ENCODE data around the gene IFIT3. TPM values are rescaled to one million over a fixed set of nuclear protein-coding genes. Genes with fewer than 3 reads are reported as not detected.

The IFIT3 gene
- total RNA-seq, 1 donor from 2014 or later: not detected

DNA sequence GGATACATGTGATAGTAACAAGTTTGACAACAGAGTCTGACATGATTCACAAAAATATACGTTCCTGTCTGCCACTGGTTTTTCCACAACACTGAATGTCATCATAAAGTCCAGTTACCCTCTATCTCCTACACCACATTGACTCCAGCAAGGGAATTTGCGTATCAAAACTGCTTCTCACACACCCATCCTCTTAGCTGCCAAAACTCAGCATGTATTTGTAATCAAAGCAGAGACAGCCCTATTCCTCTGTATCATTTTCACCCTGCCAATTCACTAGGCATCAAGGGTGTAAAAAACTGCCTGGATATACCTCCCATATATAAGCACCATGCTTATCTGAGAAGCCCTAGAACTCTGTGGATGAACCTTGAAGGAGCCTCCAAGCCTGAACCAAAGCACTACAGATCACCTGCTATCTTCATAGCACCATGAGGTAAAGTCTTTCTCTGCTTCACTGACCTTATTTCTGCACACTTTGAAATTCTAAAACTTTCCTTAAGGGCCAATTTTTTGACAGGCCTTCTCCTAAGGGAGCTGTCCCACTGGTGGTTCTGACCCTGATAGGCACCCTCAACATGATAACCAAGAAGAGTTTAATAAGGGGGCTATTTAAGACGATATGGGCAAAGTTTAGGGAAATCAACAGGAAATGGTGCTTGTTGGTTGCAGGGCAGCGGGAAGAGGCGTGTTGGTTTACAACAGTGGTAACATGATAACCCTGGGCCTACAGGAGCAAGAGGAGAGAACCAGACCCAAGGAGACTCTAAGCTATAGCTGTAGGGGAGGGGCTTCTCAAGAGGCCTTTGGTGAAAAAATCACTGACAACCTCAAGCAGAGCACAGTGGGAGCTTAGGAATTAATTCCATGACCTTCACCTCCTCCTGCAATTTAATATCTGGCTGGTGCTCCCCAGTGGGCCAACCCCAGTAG, 50.2 kb downstream of the IFIT3 start, which contains the start of gene IFIT1B:
TSS of gene IFIT1B (plus strand) at position 352 of the 933 bp plus-strand sequence. CDS start at position 432, 80 bp downstream.
- Histone ChIP-seq H3K9ac (no peak within 1 kb of the TSS), H3K27me3 (no peaks in the 10 kb centered on the region), H3K79me2 (ENCODE audit: low read depth) (no peaks in the 10 kb centered on the region), H4K20me1 (ENCODE audit: low read depth) (no peaks in the 10 kb centered on the region), H3K36me3 (no peaks in the 10 kb centered on the region), H3K9me3 (ENCODE audit: low read depth) (no peaks in the 10 kb centered on the region), H3K27ac (no peak within 1 kb of the TSS), H3K4me3 (no peak within 1 kb of the TSS), H3K4me2 (no peak within 1 kb of the TSS), H2AFZ (replicated peaks) (no peak within 1 kb of the TSS), H3K4me1 (no peaks in the 10 kb centered on the region), H3F3A (ENCODE audit: low read depth) (no peaks in the 10 kb centered on the region)
- TF ChIP-seq, protein P1, sequence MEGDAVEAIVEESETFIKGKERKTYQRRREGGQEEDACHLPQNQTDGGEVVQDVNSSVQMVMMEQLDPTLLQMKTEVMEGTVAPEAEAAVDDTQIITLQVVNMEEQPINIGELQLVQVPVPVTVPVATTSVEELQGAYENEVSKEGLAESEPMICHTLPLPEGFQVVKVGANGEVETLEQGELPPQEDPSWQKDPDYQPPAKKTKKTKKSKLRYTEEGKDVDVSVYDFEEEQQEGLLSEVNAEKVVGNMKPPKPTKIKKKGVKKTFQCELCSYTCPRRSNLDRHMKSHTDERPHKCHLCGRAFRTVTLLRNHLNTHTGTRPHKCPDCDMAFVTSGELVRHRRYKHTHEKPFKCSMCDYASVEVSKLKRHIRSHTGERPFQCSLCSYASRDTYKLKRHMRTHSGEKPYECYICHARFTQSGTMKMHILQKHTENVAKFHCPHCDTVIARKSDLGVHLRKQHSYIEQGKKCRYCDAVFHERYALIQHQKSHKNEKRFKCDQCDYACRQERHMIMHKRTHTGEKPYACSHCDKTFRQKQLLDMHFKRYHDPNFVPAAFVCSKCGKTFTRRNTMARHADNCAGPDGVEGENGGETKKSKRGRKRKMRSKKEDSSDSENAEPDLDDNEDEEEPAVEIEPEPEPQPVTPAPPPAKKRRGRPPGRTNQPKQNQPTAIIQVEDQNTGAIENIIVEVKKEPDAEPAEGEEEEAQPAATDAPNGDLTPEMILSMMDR (IDR thresholded peaks at IDR 0.05): no peak
- no peak for TF ChIP-seq EZH2 (IDR thresholded peaks at IDR 0.05)
- no peak for TF ChIP-seq EZH2phosphoT487 (IDR thresholded peaks at IDR 0.05)
- Mint-ChIP-seq H3K27me3 (ENCODE audit: insufficient read depth, low read depth) (peaks cover 3% of the 10 kb centered on the region), H3K27ac (no peak within 1 kb of the TSS), H3K4me1 (peaks cover 15% of the 10 kb centered on the region), H3K9me3 (no peaks in the 10 kb centered on the region), H3K4me3 (no peak within 1 kb of the TSS), H3K36me3 (no peaks in the 10 kb centered on the region)
- no peak for DNase-seq (ENCODE audit: low spot score)

DNA sequence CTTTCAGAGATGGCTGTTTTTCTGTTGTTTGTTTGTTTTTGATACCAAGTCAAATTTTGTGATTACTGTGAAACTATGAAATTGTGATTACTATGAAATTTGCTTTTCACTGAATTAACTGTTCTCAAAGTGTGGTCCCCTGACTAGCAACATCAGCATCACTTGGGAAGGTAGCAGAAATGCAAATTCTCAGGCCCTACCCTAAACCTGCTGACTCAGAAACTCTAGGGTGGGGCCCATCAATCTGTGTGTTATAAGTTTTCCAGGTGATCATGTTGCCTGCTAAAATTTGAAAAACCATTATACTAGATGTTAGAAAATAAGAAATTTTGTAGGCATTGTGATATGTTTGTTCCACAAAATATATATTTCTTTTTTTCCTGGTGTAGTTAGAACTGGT, 51.3 kb downstream of the IFIT3 start:
- H3F3A ChIP-seq (ENCODE audit: low read depth): no peaks in the 10 kb centered on the region
- H3K4me2 ChIP-seq: no peak overlapping the region
- H3K4me3 ChIP-seq: no peak overlapping the region
- H4K20me1 ChIP-seq (ENCODE audit: low read depth): no peaks in the 10 kb centered on the region
- no peak overlapping the region for H2AFZ ChIP-seq (replicated peaks)
- Mint-ChIP-seq H3K9me3 (no peaks in the 10 kb centered on the region), H3K4me3 (no peak overlapping the region), H3K36me3 (no peaks in the 10 kb centered on the region), H3K27me3 (ENCODE audit: insufficient read depth, low read depth) (peaks cover 4% of the 10 kb centered on the region), H3K4me1 (peaks cover 15% of the 10 kb centered on the region), H3K27ac (no peak overlapping the region)
- H3K79me2 ChIP-seq (ENCODE audit: low read depth): no peaks in the 10 kb centered on the region
- no peaks in the 10 kb centered on the region for H3K36me3 ChIP-seq
- no peak overlapping the region for H3K9ac ChIP-seq
- no peak for DNase-seq (ENCODE audit: low spot score)
- no peaks in the 10 kb centered on the region for H3K4me1 ChIP-seq
- H3K9me3 ChIP-seq (ENCODE audit: low read depth): no peaks in the 10 kb centered on the region
- no peaks in the 10 kb centered on the region for H3K27me3 ChIP-seq
- TF ChIP-seq, protein P1 (IDR thresholded peaks at IDR 0.05): no peak
- H3K27ac ChIP-seq: no peak overlapping the region

DNA sequence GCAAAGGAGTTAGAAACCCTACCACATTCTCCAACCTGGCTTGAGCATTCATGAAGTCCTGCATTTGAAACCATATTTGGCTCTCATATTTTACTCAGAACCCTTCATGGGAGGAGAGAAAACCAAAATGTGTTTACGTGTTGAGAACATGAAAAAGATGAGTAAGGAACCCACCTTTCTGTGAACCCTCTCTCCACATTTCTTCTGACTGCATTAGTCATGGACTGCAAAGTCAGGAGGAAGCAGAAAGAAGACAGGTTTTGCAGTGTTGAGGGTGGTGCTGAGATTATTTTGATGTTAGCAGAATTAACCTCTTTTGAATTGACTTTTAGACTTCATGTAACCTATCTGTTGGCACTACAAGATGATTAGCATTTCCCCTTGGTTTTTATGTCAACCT, 55.0 kb downstream of the IFIT3 start:
- no peak for DNase-seq (ENCODE audit: low spot score)
- H3F3A ChIP-seq (ENCODE audit: low read depth): no peaks in the 10 kb centered on the region
- no peaks in the 10 kb centered on the region for H3K79me2 ChIP-seq (ENCODE audit: low read depth)
- H3K4me1 Mint-ChIP-seq: peaks cover 11% of the 10 kb centered on the region
- no peak overlapping the region for H3K27ac Mint-ChIP-seq
- H3K27ac ChIP-seq: no peak overlapping the region
- no peak overlapping the region for H3K9ac ChIP-seq
- no peak overlapping the region for H3K4me2 ChIP-seq
- H3K9me3 Mint-ChIP-seq: no peaks in the 10 kb centered on the region
- H3K27me3 ChIP-seq: no peaks in the 10 kb centered on the region
- no peaks in the 10 kb centered on the region for H3K36me3 ChIP-seq
- H3K4me3 Mint-ChIP-seq: no peak overlapping the region
- no peaks in the 10 kb centered on the region for H4K20me1 ChIP-seq (ENCODE audit: low read depth)
- H3K4me1 ChIP-seq: no peaks in the 10 kb centered on the region
- H3K4me3 ChIP-seq: no peak overlapping the region
- no peak overlapping the region for H2AFZ ChIP-seq (replicated peaks)
- no peaks in the 10 kb centered on the region for H3K9me3 ChIP-seq (ENCODE audit: low read depth)
- peaks cover 4% of the 10 kb centered on the region for H3K27me3 Mint-ChIP-seq (ENCODE audit: insufficient read depth, low read depth)
- no peaks in the 10 kb centered on the region for H3K36me3 Mint-ChIP-seq
- TF ChIP-seq, protein P1 (IDR thresholded peaks at IDR 0.05): no peak
- no peak for TF ChIP-seq EZH2 (IDR thresholded peaks at IDR 0.05)
- no peak for TF ChIP-seq EZH2phosphoT487 (IDR thresholded peaks at IDR 0.05)

All from neural progenitor cell (in vitro differentiated cells).